ENCODE data around the gene FAH. TPM values are rescaled to one million over a fixed set of nuclear protein-coding genes. Genes with fewer than 3 reads are reported as not detected.

Gene FAH
- 100 to 1,000 TPM in 1 of 4 donors, 10 to 100 TPM in 3; 52.7 to 109 (median 83.0) TPM for total RNA-seq

DNA sequence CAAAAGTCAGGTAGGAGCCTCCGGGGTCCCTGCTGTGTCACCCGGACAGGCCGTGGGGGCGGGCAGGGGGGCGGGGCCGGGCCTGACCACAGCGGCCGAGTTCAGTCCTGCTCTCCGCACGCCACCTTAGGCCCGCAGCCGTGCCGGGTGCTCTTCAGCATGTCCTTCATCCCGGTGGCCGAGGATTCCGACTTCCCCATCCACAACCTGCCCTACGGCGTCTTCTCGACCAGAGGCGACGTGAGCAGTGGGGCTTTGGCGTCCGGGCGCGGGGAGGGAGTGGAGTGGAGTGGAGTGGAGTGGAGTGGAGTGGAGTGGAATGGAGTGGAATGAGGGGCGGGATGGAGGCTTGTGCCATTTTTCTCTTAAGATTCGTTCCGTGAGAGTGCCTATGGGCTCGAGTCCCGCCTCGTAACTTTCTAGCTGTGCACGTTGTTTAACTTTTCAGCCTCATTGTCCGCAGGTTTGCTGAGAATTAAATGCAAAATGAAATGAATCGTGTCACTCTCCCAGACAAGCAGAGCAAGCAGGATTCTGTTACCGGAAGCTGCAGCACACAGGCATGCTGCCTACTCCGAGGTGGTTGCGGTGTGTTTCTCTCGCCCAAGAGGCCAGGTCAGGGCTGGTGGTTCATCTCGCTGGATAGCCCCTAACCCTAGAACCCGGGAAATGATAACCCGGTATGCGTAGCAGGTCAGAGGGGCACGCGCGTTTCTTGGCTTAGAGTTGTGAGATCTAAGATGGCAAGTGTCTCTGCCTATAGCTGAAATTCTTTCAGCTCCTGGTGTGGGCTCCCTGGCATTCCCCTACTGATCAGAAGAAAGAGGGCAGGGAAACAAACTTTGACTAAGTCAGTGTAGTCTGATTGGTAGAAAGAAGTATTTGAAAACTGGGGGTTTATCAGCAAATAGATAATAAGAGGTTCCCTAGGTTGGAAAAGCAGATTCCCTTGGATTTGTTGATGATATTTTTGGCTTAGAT is at the start of gene FAH:
Gene FAH (plus strand): TSS at position 104 of the 981 bp plus-strand sequence. CDS start 56 bp downstream, at position 160.
- no peak for DNase-seq (ENCODE audit: low spot score)
- TF ChIP-seq, protein P1, sequence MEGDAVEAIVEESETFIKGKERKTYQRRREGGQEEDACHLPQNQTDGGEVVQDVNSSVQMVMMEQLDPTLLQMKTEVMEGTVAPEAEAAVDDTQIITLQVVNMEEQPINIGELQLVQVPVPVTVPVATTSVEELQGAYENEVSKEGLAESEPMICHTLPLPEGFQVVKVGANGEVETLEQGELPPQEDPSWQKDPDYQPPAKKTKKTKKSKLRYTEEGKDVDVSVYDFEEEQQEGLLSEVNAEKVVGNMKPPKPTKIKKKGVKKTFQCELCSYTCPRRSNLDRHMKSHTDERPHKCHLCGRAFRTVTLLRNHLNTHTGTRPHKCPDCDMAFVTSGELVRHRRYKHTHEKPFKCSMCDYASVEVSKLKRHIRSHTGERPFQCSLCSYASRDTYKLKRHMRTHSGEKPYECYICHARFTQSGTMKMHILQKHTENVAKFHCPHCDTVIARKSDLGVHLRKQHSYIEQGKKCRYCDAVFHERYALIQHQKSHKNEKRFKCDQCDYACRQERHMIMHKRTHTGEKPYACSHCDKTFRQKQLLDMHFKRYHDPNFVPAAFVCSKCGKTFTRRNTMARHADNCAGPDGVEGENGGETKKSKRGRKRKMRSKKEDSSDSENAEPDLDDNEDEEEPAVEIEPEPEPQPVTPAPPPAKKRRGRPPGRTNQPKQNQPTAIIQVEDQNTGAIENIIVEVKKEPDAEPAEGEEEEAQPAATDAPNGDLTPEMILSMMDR (IDR thresholded peaks at IDR 0.05) = no peak
- peak; percentile 50 for ATAC-seq (ENCODE audit: low FRiP score)

DNA sequence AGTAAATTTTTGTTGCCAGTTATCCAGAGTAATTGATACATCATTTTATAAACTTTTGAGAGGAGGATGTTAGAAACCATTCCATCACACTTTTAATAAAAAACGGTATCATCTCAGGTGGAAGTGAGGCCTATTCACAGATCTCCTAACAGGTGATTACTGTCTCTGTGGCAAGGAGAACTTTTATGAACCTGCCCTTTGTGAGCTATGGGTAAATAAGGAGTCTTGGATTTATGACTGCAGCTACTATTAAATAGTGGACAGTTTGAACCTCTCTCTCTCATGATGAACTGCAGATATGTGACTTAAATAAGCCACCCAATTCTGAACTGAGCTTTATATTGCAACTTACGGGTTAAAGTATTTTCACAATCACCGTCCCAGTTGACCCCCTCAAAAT is 47.6 kb upstream of the FAH start:
- no peak for DNase-seq (ENCODE audit: low spot score)
- TF ChIP-seq, protein P1 (IDR thresholded peaks at IDR 0.05) = no peak
- no peak for ATAC-seq (ENCODE audit: low FRiP score)

DNA sequence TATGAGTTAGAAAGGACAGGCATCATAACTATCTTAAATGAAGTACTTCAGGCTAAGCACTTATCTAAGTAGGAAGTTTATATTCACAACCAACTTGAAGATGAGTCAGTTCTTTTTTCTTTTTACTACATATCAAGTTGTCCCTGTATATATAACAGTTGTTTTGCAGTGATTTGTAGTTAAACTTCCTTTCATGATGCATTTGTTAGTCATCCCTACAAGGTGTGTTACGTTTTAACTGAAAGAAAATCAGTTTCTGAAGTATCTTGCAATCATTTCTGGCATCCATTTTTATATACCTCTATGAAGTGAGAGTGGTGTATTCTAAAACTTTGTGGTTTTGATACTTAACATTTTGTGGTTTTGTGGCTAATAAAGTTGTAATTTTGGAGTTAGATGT is 47.2 kb upstream of the FAH start:
- TF ChIP-seq, protein P1 (IDR thresholded peaks at IDR 0.05) = no peak
- DNase-seq (ENCODE audit: low spot score) = no peak
- no peak for ATAC-seq (ENCODE audit: low FRiP score)

DNA sequence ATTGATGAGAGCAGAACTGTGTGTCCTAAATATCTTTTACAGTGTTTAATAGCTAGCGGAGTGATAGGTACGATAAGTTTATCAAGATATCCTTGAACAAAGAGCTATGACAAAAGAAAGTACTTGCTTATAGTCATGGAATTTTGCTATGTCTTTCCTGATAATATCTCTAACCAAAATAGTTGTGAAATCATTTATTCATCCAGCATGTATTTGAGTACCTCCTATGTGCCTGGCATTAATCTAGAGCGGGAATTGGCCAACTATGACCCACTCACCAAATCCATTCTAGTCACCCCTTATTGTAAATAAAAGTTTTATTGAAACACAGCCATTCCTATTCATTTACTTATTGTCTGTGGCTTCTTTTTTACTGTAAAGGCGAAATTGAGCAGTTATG is 46.7 kb upstream of the FAH start:
- ATAC-seq (ENCODE audit: low FRiP score) (no peak), DNase-seq (ENCODE audit: low spot score) (no peak)
- TF ChIP-seq, protein P1 (IDR thresholded peaks at IDR 0.05) = no peak

DNA sequence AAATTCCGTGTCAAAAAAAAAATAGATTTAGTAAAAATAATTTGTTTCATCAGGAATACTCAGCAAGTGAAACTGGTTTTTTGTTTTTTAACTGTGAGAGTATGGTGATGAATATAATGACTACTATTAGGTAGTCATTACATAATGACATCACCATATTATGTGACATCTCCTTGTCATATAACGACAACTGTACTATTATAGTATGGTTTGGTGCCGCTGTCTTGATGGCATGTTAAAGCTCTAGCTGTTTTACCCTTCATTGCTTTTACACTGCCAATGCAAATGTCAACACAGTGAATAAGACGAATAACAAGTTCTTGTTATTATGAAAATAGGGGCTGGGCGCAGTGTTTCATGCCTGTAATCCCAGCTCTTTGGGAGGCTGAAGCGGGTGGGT is 45.6 kb upstream of the FAH start:
- ATAC-seq (ENCODE audit: low FRiP score) (no peak), DNase-seq (ENCODE audit: low spot score) (no peak)
- TF ChIP-seq, protein P1 (IDR thresholded peaks at IDR 0.05) = no peak

DNA sequence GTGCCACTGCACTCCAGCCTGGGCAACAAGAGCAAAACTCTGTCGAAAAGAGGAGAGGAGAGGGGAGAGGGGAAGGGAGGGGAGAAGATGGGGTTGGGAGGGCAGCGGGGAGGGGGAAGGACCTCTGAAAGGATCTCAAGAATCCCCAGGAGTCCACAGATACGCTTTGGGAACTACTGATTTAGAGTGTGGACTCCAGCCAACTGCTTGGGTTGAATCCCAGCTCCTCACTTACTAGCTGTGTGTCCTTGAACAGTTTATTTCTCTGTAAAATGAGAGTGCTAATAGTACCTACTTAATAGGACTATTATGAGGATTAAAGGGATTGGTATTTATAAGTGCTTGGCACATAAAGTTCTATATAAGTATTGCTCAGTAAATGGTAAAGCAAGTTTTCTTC is 45.0 kb upstream of the FAH start:
- TF ChIP-seq, protein P1 (IDR thresholded peaks at IDR 0.05) = no peak
- ATAC-seq (ENCODE audit: low FRiP score) (no peak), DNase-seq (ENCODE audit: low spot score) (no peak)

DNA sequence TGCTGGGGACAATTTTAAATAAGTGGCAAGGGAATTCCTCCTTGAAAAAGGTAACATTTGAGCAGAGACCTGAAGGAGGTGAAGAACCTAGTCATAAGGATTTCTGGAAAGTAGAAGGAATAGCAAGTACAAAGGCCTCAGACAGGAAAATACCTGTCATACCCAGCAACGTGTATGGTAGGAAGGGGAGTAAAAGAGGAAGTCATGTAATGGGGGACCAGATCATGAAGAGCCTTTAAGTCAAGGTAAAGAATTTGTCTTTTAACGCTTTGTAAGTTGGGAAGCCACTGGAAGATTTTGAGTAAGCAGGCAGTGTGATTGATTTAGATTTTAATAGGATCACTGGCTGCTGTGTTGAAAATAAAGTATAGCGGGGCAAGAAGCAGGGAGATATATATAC is 43.4 kb upstream of the FAH start:
- DNase-seq (ENCODE audit: low spot score) = no peak
- TF ChIP-seq, protein P1 (IDR thresholded peaks at IDR 0.05) = no peak

More for the DNA sequence above, 43.4 kb upstream of the FAH start:
- no peak for ATAC-seq (ENCODE audit: low FRiP score)
